ENCODE data around the gene LRRK2.

LRRK2 gene

GRCh38 chr12:40228727-40229126 lies 3.9 kb downstream of the LRRK2 start:
- no peak for DNase-seq (ENCODE audit: low read depth, low spot score)
- no peak overlapping the region for H3K4me3 ChIP-seq (ENCODE audit: low read depth, low read length)
- ChIA-PET POLR2A (no interaction called here), CTCF (no interaction called here)
- TF ChIP-seq CTCF (IDR thresholded peaks at IDR 0.05; ENCODE audit: insufficient read depth, low read length, missing control alignments), result no peak

GRCh38 chr12:40229690-40230651 lies 5.2 kb downstream of the LRRK2 start:
- no peak overlapping the region for H3K4me3 ChIP-seq (ENCODE audit: low read depth, low read length)
- no peak for DNase-seq (ENCODE audit: low read depth, low spot score)
- TF ChIP-seq CTCF (IDR thresholded peaks at IDR 0.05; ENCODE audit: insufficient read depth, low read length, missing control alignments), result no peak
- POLR2A ChIA-PET, result no interaction called here
- CTCF ChIA-PET, result no interaction called here

GRCh38 chr12:40232602-40233001 lies 7.8 kb downstream of the LRRK2 start:
- H3K4me3 ChIP-seq (ENCODE audit: low read depth, low read length), result no peak overlapping the region
- ChIA-PET CTCF (no interaction called here), POLR2A (no interaction called here)
- no peak for TF ChIP-seq CTCF (IDR thresholded peaks at IDR 0.05; ENCODE audit: insufficient read depth, low read length, missing control alignments)
- no peak for DNase-seq (ENCODE audit: low read depth, low spot score)

GRCh38 chr12:40233741-40234367 lies 9.1 kb downstream of the LRRK2 start:
- ChIA-PET POLR2A (no interaction called here), CTCF (no interaction called here)
- H3K4me3 ChIP-seq (ENCODE audit: low read depth, low read length), result no peak overlapping the region
- DNase-seq (ENCODE audit: low read depth, low spot score), result no peak
- no peak for TF ChIP-seq CTCF (IDR thresholded peaks at IDR 0.05; ENCODE audit: insufficient read depth, low read length, missing control alignments)

DNA sequence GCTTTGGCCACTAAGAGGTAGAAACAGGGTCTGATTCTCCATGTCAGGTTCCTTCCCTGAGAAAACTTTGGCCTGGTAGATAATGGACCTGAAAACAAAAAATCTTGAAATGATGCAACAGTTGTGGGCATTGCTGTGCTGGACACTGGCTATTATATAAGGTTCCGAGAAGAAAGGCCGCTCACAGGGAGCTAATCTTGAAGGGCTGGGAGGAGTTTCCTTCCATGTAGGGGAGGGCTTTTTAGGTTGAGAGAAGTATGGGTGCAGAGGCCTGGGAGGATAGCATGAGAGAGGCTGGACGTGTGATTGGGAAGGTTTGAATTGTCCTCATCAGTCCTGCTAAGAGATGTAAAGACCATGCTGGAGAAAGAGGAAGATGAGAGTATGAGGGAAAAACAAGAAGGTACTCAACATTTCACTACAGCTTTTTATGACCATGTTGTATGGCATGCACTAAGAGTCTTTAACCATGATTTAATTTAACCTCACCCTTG lies 11.6 kb downstream of the LRRK2 start:
- POLR2A ChIA-PET, result no interaction called here
- no peak for DNase-seq (ENCODE audit: low read depth, low spot score)
- CTCF ChIA-PET, result no interaction called here
- TF ChIP-seq CTCF (IDR thresholded peaks at IDR 0.05; ENCODE audit: insufficient read depth, low read length, missing control alignments), result no peak
- H3K4me3 ChIP-seq (ENCODE audit: low read depth, low read length), result no peak overlapping the region

- ChIA-PET CTCF (no interaction called here), POLR2A (no interaction called here)
- no peak overlapping the region for H3K4me3 ChIP-seq (ENCODE audit: low read depth, low read length)
- no peak for DNase-seq (ENCODE audit: low read depth, low spot score)
- no peak for TF ChIP-seq CTCF (IDR thresholded peaks at IDR 0.05; ENCODE audit: insufficient read depth, low read length, missing control alignments)
Measured at GRCh38 chr12:40238266-40238902, 13.6 kb downstream of the LRRK2 start.

Data from AG04449 (cell line).